Pancreas (tissue), 10 donors: ENCODE results near the gene SNX33. TPM values are rescaled to one million over a fixed set of nuclear protein-coding genes. Genes with fewer than 3 reads are reported as not detected.

Experiments used
- ATAC-seq, 4 donors: fragments of 200-7000 bp; cut with Tn5 transposase; one replicate each; pipeline versions ENCODE4 v1.8.0 to v1.9.1; 2020; ENCODE audit warnings: mild to moderate bottlenecking in 4 of 4, moderate library complexity in 4 of 4
- DNase-seq, 6 donors: peaks; one replicate each; pipeline ENCODE4 v3.0.0-alpha.2; 2020
- FAIRE-seq: peaks from 2 replicates; lab custom pipeline; 2012; peaks lifted over from hg19 to GRCh38; lab: Jason Lieb, UNC
- H3K27ac ChIP-seq, 4 donors: fragments of 200-600 bp; sonication (generic); 1 replicate in 3 of 4; 2 replicates in 1 of 4; pipeline versions ENCODE4 v1.5.0 to v1.8.0; 2020
- H3K27me3 ChIP-seq, 4 donors: fragments of 200-600 bp; one replicate each; pipeline ENCODE4 v1.8.0; 2021
- H3K36me3 ChIP-seq, 3 donors: fragments of 200-600 bp; sonication (generic) in 1 of 3; one replicate each; pipeline versions ENCODE4 v1.5.0 to v1.8.0; 2020 to 2021
- H3K4me1 ChIP-seq, 3 donors: fragments of 200-600 bp; one replicate each; pipeline ENCODE4 v1.8.0; 2021
- H3K4me3 ChIP-seq, 4 donors: fragments of 200-600 bp; sonication (generic) in 2 of 4; one replicate each; pipeline versions ENCODE4 v1.5.0 to v1.8.0; 2020 to 2021
- H3K9me3 ChIP-seq, 4 donors: fragments of 200-600 bp; one replicate each; pipeline ENCODE4 v1.8.0; 2021
- WGBS, 2 donors: extraction: QIAGEN DNeasy Blood & Tissue Kit; methylation state at CpG; one replicate each; pipeline ENCODE4 v1.1.7; 2013; 5-methylcytosine and 5-hydroxymethylcytosine counted together
- intact Hi-C, 3 donors: fragments of 100-400 bp; cut with DNase I; formaldehyde crosslinking; loops; one replicate each; pipeline versions ENCODE4 v1.11.1 to v1.14.2; 2022
- polyA plus RNA-seq, 2 donors: library from polyadenylated mRNA; stranded (reverse); fragments of 200-250 nt; gene quantifications; one replicate each; pipeline ENCODE4 v1.2.3, GENCODE V29; 2013
- total RNA-seq, 6 donors: library from RNA; stranded (reverse); fragmentation: NEBNext Ultra II Directional in 4 of 6; extraction: Animal tissue kit (Norgen Biotek cat#: 25700) in 4 of 6; gene quantifications; one replicate each; pipeline versions ENCODE4 v1.2.1 to v1.2.4, GENCODE V29; 2021 to 2023
- TF ChIP-seq, protein P1 (sequence below), 4 donors: fragments of 200-600 bp; sonication (generic) in 3 of 4; IDR thresholded peaks; one replicate each; pipeline versions ENCODE4 v1.5.0 to v1.8.0; 2021; ENCODE audit warnings: antibody characterized with exemption in 4 of 4
- donor health status: healthy with polysubstance abuse.
- donor health status: DM: no; HTN: no; CAD: no; lungs with moderate emphysema.
- donor health status: DM: no; HTN: no; CAD: no.
- donor health status: control.
- donor health status: control.
- donor health status: Bipolar disorder and iron deficiency.
- donor health status: DM: yes; HTN: yes; CAD: no.
- donor health status: DM: no; HTN: no; CAD: no.
- donor health status: DM: no; HTN: no; CAD: no.
- donor health status: DM: yes; HTN: yes; CAD: no.

SNX33 gene
- total and polyA plus RNA-seq, 8 donors, result 9.8 to 24.1 (median 13.9) TPM

- Histone ChIP-seq H3K4me3 (peak overlapping the region; percentile 60 to 87 (median 81)), H3K9me3 (no peaks in the 10 kb centered on the region), H3K27me3 (no peaks in the 10 kb centered on the region), H3K36me3 (no peaks in the 10 kb centered on the region), H3K4me1 (peaks cover 12 to 50% (median 21%) of the 10 kb centered on the region in 3 donors), H3K27ac (peak overlapping the region; percentile 93 to 99 (median 96))
- TF ChIP-seq, protein P1, sequence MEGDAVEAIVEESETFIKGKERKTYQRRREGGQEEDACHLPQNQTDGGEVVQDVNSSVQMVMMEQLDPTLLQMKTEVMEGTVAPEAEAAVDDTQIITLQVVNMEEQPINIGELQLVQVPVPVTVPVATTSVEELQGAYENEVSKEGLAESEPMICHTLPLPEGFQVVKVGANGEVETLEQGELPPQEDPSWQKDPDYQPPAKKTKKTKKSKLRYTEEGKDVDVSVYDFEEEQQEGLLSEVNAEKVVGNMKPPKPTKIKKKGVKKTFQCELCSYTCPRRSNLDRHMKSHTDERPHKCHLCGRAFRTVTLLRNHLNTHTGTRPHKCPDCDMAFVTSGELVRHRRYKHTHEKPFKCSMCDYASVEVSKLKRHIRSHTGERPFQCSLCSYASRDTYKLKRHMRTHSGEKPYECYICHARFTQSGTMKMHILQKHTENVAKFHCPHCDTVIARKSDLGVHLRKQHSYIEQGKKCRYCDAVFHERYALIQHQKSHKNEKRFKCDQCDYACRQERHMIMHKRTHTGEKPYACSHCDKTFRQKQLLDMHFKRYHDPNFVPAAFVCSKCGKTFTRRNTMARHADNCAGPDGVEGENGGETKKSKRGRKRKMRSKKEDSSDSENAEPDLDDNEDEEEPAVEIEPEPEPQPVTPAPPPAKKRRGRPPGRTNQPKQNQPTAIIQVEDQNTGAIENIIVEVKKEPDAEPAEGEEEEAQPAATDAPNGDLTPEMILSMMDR (IDR thresholded peaks at IDR 0.05), result no peak
- ATAC-seq (peak; percentile 16 to 31 (median 25)), FAIRE-seq (no peak), DNase-seq (peak in 5 of 6 donors; percentile 53 to 73 (median 64))
- intact Hi-C loops, result no loop called here
- 3% methylated on average over 31 to 34 of the region's 34 CpGs for WGBS, 2 donors
Measured at GRCh38 chr15:75648156-75649000, 666 bp downstream of the SNX33 start.

DNA sequence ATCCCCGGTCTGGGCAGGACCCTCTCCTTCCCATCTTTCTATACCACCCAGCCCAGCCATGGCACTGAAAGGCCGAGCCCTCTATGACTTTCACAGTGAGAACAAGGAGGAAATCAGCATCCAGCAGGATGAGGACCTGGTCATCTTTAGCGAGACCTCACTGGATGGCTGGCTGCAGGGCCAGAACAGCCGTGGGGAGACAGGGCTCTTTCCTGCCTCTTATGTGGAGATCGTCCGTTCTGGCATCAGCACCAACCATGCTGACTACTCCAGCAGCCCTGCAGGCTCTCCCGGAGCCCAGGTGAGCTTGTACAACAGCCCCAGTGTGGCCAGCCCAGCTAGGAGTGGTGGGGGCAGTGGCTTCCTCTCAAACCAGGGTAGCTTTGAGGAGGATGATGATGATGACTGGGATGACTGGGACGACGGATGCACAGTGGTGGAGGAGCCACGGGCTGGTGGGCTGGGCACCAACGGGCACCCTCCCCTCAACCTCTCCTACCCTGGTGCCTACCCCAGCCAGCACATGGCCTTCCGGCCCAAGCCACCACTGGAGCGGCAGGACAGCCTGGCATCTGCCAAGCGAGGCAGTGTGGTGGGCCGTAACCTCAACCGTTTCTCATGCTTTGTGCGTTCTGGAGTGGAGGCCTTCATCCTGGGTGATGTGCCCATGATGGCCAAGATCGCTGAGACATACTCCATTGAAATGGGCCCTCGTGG, 1.5 kb downstream of the SNX33 start:
- Histone ChIP-seq H3K9me3 (no peaks in the 10 kb centered on the region), H3K4me1 (peaks cover 12 to 54% (median 25%) of the 10 kb centered on the region in 3 donors), H3K27ac (peak overlapping the region in 3 of 4 donors; percentile 95 to 99 (median 98)), H3K27me3 (no peaks in the 10 kb centered on the region), H3K36me3 (no peaks in the 10 kb centered on the region), H3K4me3 (peak overlapping the region; percentile 60 to 87 (median 81))
- ATAC-seq (no peak), FAIRE-seq (no peak), DNase-seq (peak in 2 of 6 donors; percentile 50 to 78)
- intact Hi-C loops, result no loop called here
- WGBS, 2 donors, result 43 to 57% methylated on average over 19 of the region's 19 CpGs
- TF ChIP-seq, protein P1 (IDR thresholded peaks at IDR 0.05), result no peak

GRCh38 chr15:75649848-75650247, 2.1 kb downstream of the SNX33 start:
- FAIRE-seq, result no peak
- TF ChIP-seq, protein P1 (IDR thresholded peaks at IDR 0.05), result no peak
- 70 to 84% methylated on average over 18 of the region's 18 CpGs for WGBS, 2 donors
- Histone ChIP-seq H3K36me3 (no peaks in the 10 kb centered on the region), H3K27ac (no peak overlapping the region), H3K4me3 (peak overlapping the region in 3 of 4 donors; percentile 60 to 87 (median 78)), H3K4me1 (peaks cover 12 to 60% (median 25%) of the 10 kb centered on the region in 3 donors), H3K9me3 (no peaks in the 10 kb centered on the region), H3K27me3 (no peaks in the 10 kb centered on the region)
- ATAC-seq, result no peak
- DNase-seq, result no peak
- intact Hi-C loops, result no loop called here

- peak; percentile 80 to 92 (median 88) for DNase-seq
- no peak for FAIRE-seq
- WGBS, 2 donors, result 19 to 22% methylated on average over 9 of the region's 9 CpGs
Measured at GRCh38 chr15:75650908-75651809, 3.4 kb downstream of the SNX33 start.

More at GRCh38 chr15:75650908-75651809, 3.4 kb downstream of the SNX33 start:
- intact Hi-C loops, result no loop called here
- peak; percentile 30 to 57 (median 50) for ATAC-seq
- no peaks in the 10 kb centered on the region for H3K27me3 ChIP-seq
- H3K9me3 ChIP-seq, result no peaks in the 10 kb centered on the region
- peaks cover 12 to 64% (median 21%) of the 10 kb centered on the region in 3 donors for H3K4me1 ChIP-seq
- peak overlapping the region; percentile 6 to 87 (median 48) for H3K4me3 ChIP-seq
- TF ChIP-seq, protein P1 (IDR thresholded peaks at IDR 0.05), result no peak
- H3K27ac ChIP-seq, result peak overlapping the region; percentile 41 to 71 (median 44)
- no peaks in the 10 kb centered on the region for H3K36me3 ChIP-seq
